ENCODE measurements around the gene STK17A.

GRCh38 chr7:43653891-43654504 is 71.1 kb downstream of the STK17A start:
- TF ChIP-seq, protein P1, sequence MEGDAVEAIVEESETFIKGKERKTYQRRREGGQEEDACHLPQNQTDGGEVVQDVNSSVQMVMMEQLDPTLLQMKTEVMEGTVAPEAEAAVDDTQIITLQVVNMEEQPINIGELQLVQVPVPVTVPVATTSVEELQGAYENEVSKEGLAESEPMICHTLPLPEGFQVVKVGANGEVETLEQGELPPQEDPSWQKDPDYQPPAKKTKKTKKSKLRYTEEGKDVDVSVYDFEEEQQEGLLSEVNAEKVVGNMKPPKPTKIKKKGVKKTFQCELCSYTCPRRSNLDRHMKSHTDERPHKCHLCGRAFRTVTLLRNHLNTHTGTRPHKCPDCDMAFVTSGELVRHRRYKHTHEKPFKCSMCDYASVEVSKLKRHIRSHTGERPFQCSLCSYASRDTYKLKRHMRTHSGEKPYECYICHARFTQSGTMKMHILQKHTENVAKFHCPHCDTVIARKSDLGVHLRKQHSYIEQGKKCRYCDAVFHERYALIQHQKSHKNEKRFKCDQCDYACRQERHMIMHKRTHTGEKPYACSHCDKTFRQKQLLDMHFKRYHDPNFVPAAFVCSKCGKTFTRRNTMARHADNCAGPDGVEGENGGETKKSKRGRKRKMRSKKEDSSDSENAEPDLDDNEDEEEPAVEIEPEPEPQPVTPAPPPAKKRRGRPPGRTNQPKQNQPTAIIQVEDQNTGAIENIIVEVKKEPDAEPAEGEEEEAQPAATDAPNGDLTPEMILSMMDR (IDR thresholded peaks at IDR 0.05) = no peak
- no peak for TF ChIP-seq POLR2A (IDR thresholded peaks at IDR 0.05)
